CD4-positive, alpha-beta T cell (primary cell): Measurements from ENCODE around the gene MGRN1. TPM values are rescaled to one million over a fixed set of nuclear protein-coding genes. Genes with fewer than 3 reads are reported as not detected.
"Not testable (repeated sequence)": the region's sequence is repeated elsewhere in the genome, so short reads cannot be mapped to it uniquely, and the experiment has no call there.

ENCODE experiments used
- ATAC-seq: fragments of 200-7000 bp; cut with Tn5 transposase; one replicate; pipeline ENCODE4 v1.10.0; 2022; ENCODE audit warnings: mild to moderate bottlenecking; ENCODE audit not compliant: poor library complexity
- CTCF ChIA-PET: fragments of 350-600 bp; sonication (Branson Sonifier 250); formaldehyde crosslinking; loops from one replicate; lab custom pipeline; 2021; ENCODE audit warnings: antibody characterized with exemption, inconsistent platforms; lab: Charles Lee
- POLR2A ChIA-PET: fragments of 350-600 bp; sonication (Branson Sonifier 250); formaldehyde crosslinking; loops from one replicate; lab custom pipeline; 2021; ENCODE audit warnings: antibody characterized with exemption, inconsistent platforms; lab: Charles Lee
- DNase-seq, 14 experiments: peaks; one replicate each; pipeline ENCODE4 v3.0.0-alpha.2; 2013 to 2020; ENCODE audit warnings: mixed read lengths in 2 of 14
- H3K27ac ChIP-seq, 2 donors: one replicate each; pipeline versions ENCODE4 v1.5.1 to v1.7.0; 2013; ENCODE audit warnings: low read length in 2 of 2, low read depth in 1 of 2, mild to moderate bottlenecking in 1 of 2
- H3K27me3 ChIP-seq, 2 experiments: 1 replicate in 1 of 2; 2 replicates in 1 of 2; pipeline versions ENCODE4 v1.6.1 to v1.7.0; 2013; ENCODE audit warnings: low read length in 2 of 2, control low read depth in 1 of 2, mild to moderate bottlenecking in 1 of 2, moderate library complexity in 1 of 2; ENCODE audit not compliant: insufficient read depth in 2 of 2, control insufficient read depth in 1 of 2
- H3K36me3 ChIP-seq: one replicate; pipeline ENCODE4 v1.6.1; 2013; ENCODE audit warnings: low read length, control low read depth; ENCODE audit not compliant: insufficient read depth
- H3K4me1 ChIP-seq: one replicate; pipeline ENCODE4 v1.6.1; 2013; ENCODE audit warnings: low read length, control low read depth; ENCODE audit not compliant: insufficient read depth
- H3K4me3 ChIP-seq: one replicate; pipeline ENCODE4 v1.5.1; 2013; ENCODE audit warnings: mild to moderate bottlenecking, low read length, moderate library complexity
- H3K9me3 ChIP-seq, 2 experiments: 1 replicate in 1 of 2; 2 replicates in 1 of 2; pipeline versions ENCODE4 v1.6.1 to v1.7.0; 2013; ENCODE audit warnings: low read length in 2 of 2, mild to moderate bottlenecking in 2 of 2, control low read depth in 1 of 2, moderate library complexity in 1 of 2; ENCODE audit not compliant: control insufficient read depth in 1 of 2, insufficient read depth in 1 of 2
- H3K27ac Mint-ChIP-seq: one replicate; pipeline ENCODE4 v1.8.0; 2020; ENCODE audit warnings: mixed read lengths
- H3K27me3 Mint-ChIP-seq: one replicate; pipeline ENCODE4 v1.8.0; 2021; ENCODE audit warnings: mixed read lengths
- H3K36me3 Mint-ChIP-seq: one replicate; pipeline ENCODE4 v1.8.0; 2021; ENCODE audit warnings: low read depth, mixed read lengths
- H3K4me1 Mint-ChIP-seq: one replicate; pipeline ENCODE4 v1.8.0; 2021; ENCODE audit warnings: low read depth, mixed read lengths
- H3K4me3 Mint-ChIP-seq: one replicate; pipeline ENCODE4 v1.8.0; 2020; ENCODE audit warnings: mild to moderate bottlenecking, mixed read lengths
- H3K9me3 Mint-ChIP-seq: one replicate; pipeline ENCODE4 v1.8.0; 2020; ENCODE audit warnings: mixed read lengths
- intact Hi-C, 2 experiments: fragments of 100-400 bp; cut with DNase I in 1 of 2; cut with micrococcal nuclease in 1 of 2; formaldehyde crosslinking; loops; one replicate each; pipeline versions ENCODE4 v1.15.1 to v1.9.0; 2023 to 2025; cut with DNase I, micrococcal nuclease
- total RNA-seq, 174 experiments: library from RNA in 2 of 174; stranded (reverse) in 2 of 174; gene quantifications; one replicate each; pipeline ENCODE4 v1.2.3 and lab custom pipeline; 2021 to 2026
- TF ChIP-seq, protein P1 (sequence below): fragments of 200-600 bp; IDR thresholded peaks from one replicate; pipeline ENCODE4 v1.8.0; 2022; ENCODE audit warnings: antibody characterized with exemption, mild to moderate bottlenecking

Gene MGRN1
- total RNA-seq, 2 experiments from 2014 or later: 45.9 to 48.6 TPM

- intact Hi-C loops: loop anchor here (1.0 to 10.0 kb wide), 9 partner anchors 32 to 340 kb away; partner anchors contain the start of genes ROGDI (in 2 of the 2), ZNF500 (in 2 of the 2), ALG1 (in 1 of the 2) and GLYR1 (in 1 of the 2)
- H3K4me3 ChIP-seq: peak overlapping the region; percentile 99
- peaks cover 31% of the 10 kb centered on the region for H3K4me1 Mint-ChIP-seq
- H3K4me1 ChIP-seq: peaks cover 21% of the 10 kb centered on the region
- TF ChIP-seq, protein P1, sequence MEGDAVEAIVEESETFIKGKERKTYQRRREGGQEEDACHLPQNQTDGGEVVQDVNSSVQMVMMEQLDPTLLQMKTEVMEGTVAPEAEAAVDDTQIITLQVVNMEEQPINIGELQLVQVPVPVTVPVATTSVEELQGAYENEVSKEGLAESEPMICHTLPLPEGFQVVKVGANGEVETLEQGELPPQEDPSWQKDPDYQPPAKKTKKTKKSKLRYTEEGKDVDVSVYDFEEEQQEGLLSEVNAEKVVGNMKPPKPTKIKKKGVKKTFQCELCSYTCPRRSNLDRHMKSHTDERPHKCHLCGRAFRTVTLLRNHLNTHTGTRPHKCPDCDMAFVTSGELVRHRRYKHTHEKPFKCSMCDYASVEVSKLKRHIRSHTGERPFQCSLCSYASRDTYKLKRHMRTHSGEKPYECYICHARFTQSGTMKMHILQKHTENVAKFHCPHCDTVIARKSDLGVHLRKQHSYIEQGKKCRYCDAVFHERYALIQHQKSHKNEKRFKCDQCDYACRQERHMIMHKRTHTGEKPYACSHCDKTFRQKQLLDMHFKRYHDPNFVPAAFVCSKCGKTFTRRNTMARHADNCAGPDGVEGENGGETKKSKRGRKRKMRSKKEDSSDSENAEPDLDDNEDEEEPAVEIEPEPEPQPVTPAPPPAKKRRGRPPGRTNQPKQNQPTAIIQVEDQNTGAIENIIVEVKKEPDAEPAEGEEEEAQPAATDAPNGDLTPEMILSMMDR: no peak
- peak overlapping the region; percentile 98 for H3K4me3 Mint-ChIP-seq
- no peaks in the 10 kb centered on the region for H3K27me3 ChIP-seq
- ATAC-seq: peak; percentile 75
- no peaks in the 10 kb centered on the region for H3K9me3 Mint-ChIP-seq
- ChIA-PET POLR2A (interaction anchor here (0.6 to 3.0 kb wide), 26 partner anchors 10 to 481 kb away, joined by 3 to 61 read pairs (median 4); partner anchors contain the start of genes GLYR1, MGRN1, NAGPA and NUDT16L1), CTCF (interaction anchor here (0.9 to 1.6 kb wide), 6 partner anchors 41 to 481 kb away, joined by 3 to 7 read pairs (median 4); partner anchors contain the start of genes CDIP1, MGRN1 and ROGDI)
- peaks cover 2% of the 10 kb centered on the region for H3K36me3 ChIP-seq
- H3K9me3 ChIP-seq: no peaks in the 10 kb centered on the region
- H3K27me3 Mint-ChIP-seq: no peaks in the 10 kb centered on the region
- peak overlapping the region; percentile 68 to 85 for H3K27ac ChIP-seq
- H3K36me3 Mint-ChIP-seq: peaks cover 13% of the 10 kb centered on the region
- peak overlapping the region; percentile 90 for H3K27ac Mint-ChIP-seq
- DNase-seq: peak; percentile 88 to 98 (median 94)
Observed at GRCh38 chr16:4734730-4735535, 110.3 kb downstream of the MGRN1 start.

DNA sequence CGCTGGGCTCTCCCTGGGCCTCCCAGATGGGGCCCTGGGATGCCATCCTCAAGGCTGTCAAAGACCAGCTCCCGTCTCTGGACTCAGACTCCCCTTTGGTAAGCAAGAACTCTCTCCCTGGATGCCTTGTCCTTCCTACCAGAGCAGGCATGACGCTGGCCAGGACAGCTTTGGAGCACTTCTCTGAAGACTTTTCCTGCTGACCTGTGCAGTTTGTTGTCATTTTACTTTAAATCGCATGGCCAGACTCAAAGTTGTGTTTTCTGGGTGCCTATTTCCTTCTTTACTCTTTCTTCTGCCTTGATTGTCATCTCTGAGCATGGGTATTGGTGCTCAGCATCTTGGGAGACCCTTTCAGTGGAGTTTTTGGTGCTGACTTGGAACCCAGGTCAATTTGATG, 111.9 kb downstream of the MGRN1 start:
- POLR2A ChIA-PET: no interaction called here
- H3K9me3 ChIP-seq: no peaks in the 10 kb centered on the region
- H3K27ac ChIP-seq: no peak overlapping the region
- no peaks in the 10 kb centered on the region for H3K36me3 ChIP-seq
- intact Hi-C loops: loop anchor here in 1 of 2 experiments (10.0 kb wide), 3 partner anchors 218 to 338 kb away; partner anchors contain the start of genes ALG1, NAGPA and SEC14L5
- H3K4me3 ChIP-seq: no peak overlapping the region
- H3K27me3 ChIP-seq: no peaks in the 10 kb centered on the region
- DNase-seq: no peak
- peaks cover 21% of the 10 kb centered on the region for H3K4me1 ChIP-seq
- no peaks in the 10 kb centered on the region for H3K27me3 Mint-ChIP-seq
- H3K36me3 Mint-ChIP-seq: peaks cover 6% of the 10 kb centered on the region
- H3K27ac Mint-ChIP-seq: peak overlapping the region; percentile 36
- H3K9me3 Mint-ChIP-seq: no peaks in the 10 kb centered on the region
- no peak for ATAC-seq
- H3K4me1 Mint-ChIP-seq: peaks cover 31% of the 10 kb centered on the region
- TF ChIP-seq, protein P1: no peak
- CTCF ChIA-PET: no interaction called here
- no peak overlapping the region for H3K4me3 Mint-ChIP-seq

- Mint-ChIP-seq H3K27ac (no peak overlapping the region), H3K4me1 (peaks cover 26% of the 10 kb centered on the region), H3K4me3 (no peak overlapping the region), H3K27me3 (no peaks in the 10 kb centered on the region), H3K9me3 (no peaks in the 10 kb centered on the region), H3K36me3 (peaks cover 6% of the 10 kb centered on the region)
- ATAC-seq (no peak), DNase-seq (no peak)
- Histone ChIP-seq H3K27me3 (no peaks in the 10 kb centered on the region), H3K36me3 (no peaks in the 10 kb centered on the region), H3K4me1 (peaks cover 21% of the 10 kb centered on the region), H3K27ac (no peak overlapping the region), H3K4me3 (no peak overlapping the region), H3K9me3 (no peaks in the 10 kb centered on the region)
- POLR2A ChIA-PET: no interaction called here
- CTCF ChIA-PET: no interaction called here
- TF ChIP-seq, protein P1: no peak
- intact Hi-C loops: loop anchor here in 1 of 2 experiments (10.0 kb wide), 3 partner anchors 217 to 337 kb away; partner anchors contain the start of genes ALG1, NAGPA and SEC14L5
Observed at GRCh38 chr16:4737545-4737944, 112.9 kb downstream of the MGRN1 start.

- H3K36me3 ChIP-seq, ATAC-seq: not testable (repeated sequence)
Observed at GRCh38 chr16:4738370-4738769, 113.7 kb downstream of the MGRN1 start.

More at GRCh38 chr16:4738370-4738769, 113.7 kb downstream of the MGRN1 start:
- H3K27me3 Mint-ChIP-seq, H3K4me3 Mint-ChIP-seq, H3K9me3 ChIP-seq, H3K36me3 Mint-ChIP-seq, H3K27me3 ChIP-seq, H3K4me3 ChIP-seq, H3K27ac ChIP-seq, DNase-seq, H3K9me3 Mint-ChIP-seq, H3K27ac Mint-ChIP-seq, CTCF ChIA-PET: not testable (repeated sequence)
- H3K4me1 Mint-ChIP-seq: peaks cover 23% of the 10 kb centered on the region
- POLR2A ChIA-PET: interaction anchor here (0.6 kb wide), 1 partner anchor 28 kb away, joined by 5 read pairs; no protein-coding TSS in a partner anchor
- intact Hi-C loops: loop anchor here in 1 of 2 experiments (10.0 kb wide), 3 partner anchors 216 to 336 kb away; partner anchors contain the start of genes ALG1, NAGPA and SEC14L5
- peaks cover 23% of the 10 kb centered on the region for H3K4me1 ChIP-seq
